ENCODE measurements around the gene MMP20.

GRCh38 chr11:102551169-102551781 lies 73.9 kb downstream of the MMP20 start:
- TF ChIP-seq CTCF (IDR thresholded peaks at IDR 0.05 in 4 of 5, conservative IDR thresholded peaks at IDR 0.05 in 1 of 5) (no peak), POLR2A (IDR thresholded peaks at IDR 0.05) (no peak)

Data from gastrocnemius medialis (tissue), 4 donors.